IMR-90 (cell line): Measurements from ENCODE around the gene RPUSD4. TPM values are rescaled to one million over a fixed set of nuclear protein-coding genes. Genes with fewer than 3 reads are reported as not detected.

ENCODE experiments used
- ATAC-seq: fragments of 200-7000 bp; cut with Tn5 transposase; 2 replicates; pipeline ENCODE4 v1.9.1; 2020; ENCODE audit warnings: low read depth, mild to moderate bottlenecking, moderate library complexity
- BruUV-seq: library from RNA; stranded (reverse); fragments of 400-500 nt; replicated peaks from 2 replicates; lab custom pipeline; 2021; lab: Mats Ljungman, UMichigan
- CTCF ChIA-PET: fragments of 300-600 bp; formaldehyde crosslinking; extraction: SDS; loops from one replicate; lab custom pipeline; 2021; ENCODE audit warnings: antibody characterized with exemption; lab: Yijun Ruan, JAX
- POLR2A ChIA-PET: fragments of 300-600 bp; sonication (Branson Sonifier 250); formaldehyde crosslinking; loops from one replicate; lab custom pipeline; 2022; ENCODE audit warnings: antibody characterized with exemption; ENCODE audit not compliant: unreplicated experiment; lab: Charles Lee
- DNase-seq: peaks from one replicate; pipeline ENCODE4 v3.0.0; 2013
- H2AFZ ChIP-seq: replicated peaks from 2 replicates; pipeline ENCODE3; 2013; ENCODE audit warnings: low read length, mild to moderate bottlenecking; ENCODE audit not compliant: poor library complexity
- H2AK5ac ChIP-seq: 2 replicates; pipeline ENCODE4 v1.6.1; 2013; ENCODE audit warnings: low read depth, low read length, inconsistent platforms
- H2AK9ac ChIP-seq: replicated peaks from 2 replicates; pipeline ENCODE3; 2013; ENCODE audit warnings: mild to moderate bottlenecking, low read depth, low read length, moderate library complexity; ENCODE audit not compliant: poor library complexity
- H2BK120ac ChIP-seq: 2 replicates; pipeline ENCODE4 v1.6.1; 2013; ENCODE audit warnings: low read depth, low read length, inconsistent platforms
- H2BK15ac ChIP-seq: 3 replicates; pipeline ENCODE4 v1.6.1; 2013; ENCODE audit warnings: low read depth, low read length, inconsistent platforms
- H2BK20ac ChIP-seq: 2 replicates; pipeline ENCODE4 v1.6.1; 2013; ENCODE audit warnings: low read depth, mild to moderate bottlenecking, inconsistent platforms, low read length, moderate library complexity
- H2BK5ac ChIP-seq: 2 replicates; pipeline ENCODE4 v1.6.1; 2013; ENCODE audit warnings: mild to moderate bottlenecking, low read depth, low read length, inconsistent platforms; ENCODE audit not compliant: poor library complexity, severe bottlenecking
- H3K14ac ChIP-seq: replicated peaks from 2 replicates; pipeline ENCODE4 v1.6.1; 2013; ENCODE audit warnings: low read depth, low read length, inconsistent platforms
- H3K18ac ChIP-seq: 2 replicates; pipeline ENCODE4 v1.6.1; 2013; ENCODE audit warnings: low read depth, low read length, control low read depth
- H3K23ac ChIP-seq: 2 replicates; pipeline ENCODE4 v1.6.1; 2013; ENCODE audit warnings: low read depth, low read length, inconsistent platforms
- H3K27ac ChIP-seq: 2 replicates; pipeline ENCODE4 v1.5.1; 2013; ENCODE audit warnings: mild to moderate bottlenecking, control low read depth, low read length; ENCODE audit not compliant: insufficient read depth
- H3K27me3 ChIP-seq: 2 replicates; pipeline ENCODE4 v1.6.1; 2013; ENCODE audit warnings: low read length; ENCODE audit not compliant: control insufficient read depth, insufficient read depth
- H3K36me3 ChIP-seq: 2 replicates; pipeline ENCODE4 v1.6.1; 2013; ENCODE audit warnings: low read length, mixed read lengths; ENCODE audit not compliant: control insufficient read depth, insufficient read depth
- H3K4ac ChIP-seq: 2 replicates; pipeline ENCODE4 v1.6.1; 2013; ENCODE audit warnings: low read depth, low read length, inconsistent platforms
- H3K4me1 ChIP-seq: 2 replicates; pipeline ENCODE4 v1.6.1; 2013; ENCODE audit warnings: low read length, mixed read lengths; ENCODE audit not compliant: control insufficient read depth, insufficient read depth
- H3K4me2 ChIP-seq: 2 replicates; pipeline ENCODE4 v1.6.1; 2013; ENCODE audit warnings: low read depth, mild to moderate bottlenecking, control low read depth, low read length, moderate library complexity
- H3K4me3 ChIP-seq: 2 replicates; pipeline ENCODE4 v1.5.1; 2013; ENCODE audit warnings: low read depth, mild to moderate bottlenecking, control low read depth, low read length, moderate library complexity; ENCODE audit not compliant: insufficient read depth
- H3K56ac ChIP-seq: 2 replicates; pipeline ENCODE4 v1.6.1; 2013; ENCODE audit warnings: low read length, inconsistent platforms; ENCODE audit not compliant: insufficient read depth; ENCODE audit errors: extremely low read depth
- H3K79me1 ChIP-seq, 2 experiments: 2 replicates each; pipeline ENCODE4 v1.6.1; 2013; ENCODE audit warnings: low read length in 2 of 2, inconsistent platforms in 1 of 2, low read depth in 1 of 2
- H3K9ac ChIP-seq: 2 replicates; pipeline ENCODE4 v1.6.1; 2013; ENCODE audit warnings: low read depth, low read length, control low read depth
- H3K9me1 ChIP-seq: 2 replicates; pipeline ENCODE4 v1.6.1; 2013; ENCODE audit warnings: low read length, inconsistent platforms; ENCODE audit not compliant: insufficient read depth
- H3K9me3 ChIP-seq: 2 replicates; pipeline ENCODE4 v1.6.1; 2013; ENCODE audit warnings: low read length; ENCODE audit not compliant: control insufficient read depth, insufficient read depth
- H4K20me1 ChIP-seq: 2 replicates; pipeline ENCODE4 v1.6.1; 2013; ENCODE audit warnings: low read length, inconsistent platforms; ENCODE audit not compliant: insufficient read depth
- H4K5ac ChIP-seq: 2 replicates; pipeline ENCODE4 v1.6.1; 2013; ENCODE audit warnings: mild to moderate bottlenecking, low read depth, low read length, control low read depth
- H4K8ac ChIP-seq, 2 experiments: 2 replicates each; pipeline ENCODE4 v1.6.1; 2013; ENCODE audit warnings: low read depth in 2 of 2, low read length in 2 of 2, control low read depth in 1 of 2, inconsistent platforms in 1 of 2
- H4K91ac ChIP-seq: 2 replicates; pipeline ENCODE4 v1.6.1; 2013; ENCODE audit warnings: low read depth, low read length, inconsistent platforms; ENCODE audit not compliant: insufficient read depth
- BHLHE40 ChIP-seq: fragments of 150-350 bp; IDR thresholded peaks from 2 replicates; pipeline ENCODE4 v1.6.1; 2016; ENCODE audit warnings: mild to moderate bottlenecking, low read depth, low read length
- CEBPB ChIP-seq: IDR thresholded peaks from 2 replicates; pipeline ENCODE4 v1.6.1; 2012; ENCODE audit warnings: low read depth, low read length, improper control_type of control experiment
- CHD1 ChIP-seq: IDR thresholded peaks from 2 replicates; pipeline ENCODE4 v1.6.1; 2012; ENCODE audit warnings: low read depth, low read length, improper control_type of control experiment
- FOS ChIP-seq: fragments of 150-350 bp; IDR thresholded peaks from 2 replicates; pipeline ENCODE4 v1.6.1; 2016; ENCODE audit warnings: low read depth, low read length
- MAFK ChIP-seq: IDR thresholded peaks from 2 replicates; pipeline ENCODE4 v1.6.1; 2012; ENCODE audit warnings: low read depth, low read length, improper control_type of control experiment
- MAZ ChIP-seq: IDR thresholded peaks from 2 replicates; pipeline ENCODE4 v1.6.1; 2012; ENCODE audit warnings: low read depth, mild to moderate bottlenecking, low read length, improper control_type of control experiment, moderate library complexity, borderline replicate concordance
- MXI1 ChIP-seq: IDR thresholded peaks from 2 replicates; pipeline ENCODE4 v1.6.1; 2012; ENCODE audit warnings: low read depth, mild to moderate bottlenecking, low read length, moderate library complexity, borderline replicate concordance
- NFE2L2 ChIP-seq: fragments of 150-350 bp; IDR thresholded peaks from 2 replicates; pipeline ENCODE4 v1.6.1; 2016; ENCODE audit warnings: low read depth, mild to moderate bottlenecking, low read length
- POLR2A ChIP-seq: IDR thresholded peaks from 2 replicates; pipeline ENCODE4 v1.6.1; 2012; ENCODE audit warnings: mild to moderate bottlenecking, low read depth, low read length
- RAD21 ChIP-seq: IDR thresholded peaks from 2 replicates; pipeline ENCODE4 v1.6.1; 2012; ENCODE audit warnings: low read length, improper control_type of control experiment
- RCOR1 ChIP-seq: IDR thresholded peaks from 2 replicates; pipeline ENCODE4 v1.6.1; 2012; ENCODE audit warnings: mild to moderate bottlenecking, low read length, improper control_type of control experiment; ENCODE audit not compliant: insufficient replicate concordance
- RFX5 ChIP-seq: IDR thresholded peaks from 2 replicates; pipeline ENCODE4 v1.8.0; 2012; ENCODE audit warnings: low read depth, mild to moderate bottlenecking, low read length, moderate library complexity
- SMC3 ChIP-seq: fragments of 150-350 bp; IDR thresholded peaks from 2 replicates; pipeline ENCODE4 v1.6.1; 2016; ENCODE audit warnings: low read depth, mild to moderate bottlenecking, antibody characterized with exemption, low read length, moderate library complexity
- WGBS, 2 experiments: methylation state at CpG; one replicate each; pipeline versions ENCODE4 v1.1.5 to v1.1.7; 2013; ENCODE audit warnings: missing lambda C conversion rate in 2 of 2; ENCODE audit not compliant: insufficient read length in 1 of 2; ENCODE audit errors: extremely low coverage in 2 of 2; 5-methylcytosine and 5-hydroxymethylcytosine counted together
- dilution Hi-C: fragments of 300-500 bp; cut with HindIII; formaldehyde crosslinking; loops from one replicate; pipeline ENCODE4 v1.14.3; 2018; ENCODE audit warnings: low sequenced_read_pairs; ENCODE audit not compliant: unreplicated experiment
- in situ Hi-C: fragments of 300-500 bp; cut with MboI; formaldehyde crosslinking; loops from 3 replicates; pipeline ENCODE4 v1.14.3; 2019; ENCODE audit warnings: low sequenced_read_pairs, inconsistent platforms, mixed read lengths
- intact Hi-C: fragments of 100-400 bp; cut with micrococcal nuclease; formaldehyde crosslinking; loops from 2 replicates; pipeline ENCODE4 v1.10.0; 2022
- polyA plus RNA-seq, 3 experiments: library from polyadenylated mRNA; depleted of rRNA; stranded (reverse); fragments of >200 nt; gene quantifications; 2 replicates each; pipeline ENCODE4 v1.2.3, GENCODE V29; 2012; ENCODE audit warnings: low replicate concordance in 1 of 3
- total RNA-seq: library from RNA; depleted of rRNA; stranded (reverse); fragments of >200 nt; gene quantifications from 2 replicates; pipeline ENCODE4 v1.2.3, GENCODE V29; 2012
- TF ChIP-seq, protein P1 (sequence below): fragments of 150-350 bp; IDR thresholded peaks from 2 replicates; pipeline ENCODE4 v1.6.1; 2016; ENCODE audit warnings: low read depth, mild to moderate bottlenecking, low read length, moderate library complexity, borderline replicate concordance
- TF ChIP-seq, protein P2 (sequence below): conservative IDR thresholded peaks from 2 replicates; pipeline ENCODE4 v1.5.1; 2012; ENCODE audit warnings: mild to moderate bottlenecking, low read depth, low read length, improper control_type of control experiment
- TF ChIP-seq, protein P3 (sequence below): fragments of 150-350 bp; IDR thresholded peaks from 2 replicates; pipeline ENCODE4 v1.6.1; 2017; ENCODE audit warnings: mild to moderate bottlenecking, antibody characterized with exemption, low read length, low read depth

The RPUSD4 gene
- total and polyA plus RNA-seq, 2 of the 4 experiments (the other 2 are of a cell fraction), result 22.1 to 30.6 TPM

DNA sequence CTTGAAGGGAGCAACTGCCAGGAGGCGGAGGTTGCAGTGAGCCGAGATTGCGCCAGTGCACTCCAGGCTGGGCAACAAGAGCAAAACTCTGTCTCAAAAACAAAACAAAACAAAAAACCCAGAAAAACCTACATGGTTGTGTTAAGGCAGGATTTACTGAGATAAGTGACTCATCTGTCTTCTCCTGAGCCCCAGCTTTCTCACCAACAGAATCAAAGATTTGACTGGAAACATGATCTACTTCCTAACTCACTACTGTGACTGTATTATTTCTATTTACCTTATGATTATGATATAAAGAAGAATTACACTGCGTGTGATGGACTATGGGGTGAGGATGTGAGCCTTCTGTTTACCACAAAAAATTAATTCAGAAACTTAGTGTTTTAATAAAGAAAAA is 21.9 kb upstream of the RPUSD4 start:
- dilution Hi-C loops, result no loop called here
- H3K9ac ChIP-seq, result no peak overlapping the region

More for the DNA sequence above, 21.9 kb upstream of the RPUSD4 start:
- BruUV-seq, result no TSS peak
- H4K8ac ChIP-seq, result no peak overlapping the region
- H3K14ac ChIP-seq, result no peak overlapping the region
- H2BK20ac ChIP-seq, result no peak overlapping the region
- no peak overlapping the region for H3K4ac ChIP-seq
- H2BK5ac ChIP-seq, result no peak overlapping the region
- H3K18ac ChIP-seq, result no peak overlapping the region
- H3K4me1 ChIP-seq, result peaks cover 1% of the 10 kb centered on the region; the same call in 1 of the 2 replicates
- no peaks in the 10 kb centered on the region; the same call in 1 of the 2 replicates for H3K9me1 ChIP-seq
- H4K5ac ChIP-seq, result no peak overlapping the region
- peaks cover 13 to 29% of the 10 kb centered on the region in 2 experiments for H3K79me1 ChIP-seq
- no peak overlapping the region for H4K91ac ChIP-seq
- H2AK5ac ChIP-seq, result no peak overlapping the region
- H3K9me3 ChIP-seq, result no peaks in the 10 kb centered on the region
- H3K4me2 ChIP-seq, result no peak overlapping the region
- ChIA-PET POLR2A (interaction anchor here (0.6 kb wide), 1 partner anchor 1440 kb away, joined by 3 read pairs; no protein-coding TSS in a partner anchor), CTCF (no interaction called here)
- no peak overlapping the region for H3K27ac ChIP-seq
- H3K56ac ChIP-seq, result no peak overlapping the region
- intact Hi-C loops, result no loop called here
- in situ Hi-C loops, result no loop called here
- no peak overlapping the region for H2BK120ac ChIP-seq
- peak; percentile 78 for DNase-seq
- H2AK9ac ChIP-seq, result no peak overlapping the region
- peak; percentile 83 for ATAC-seq
- TF ChIP-seq FOS (no peak), MAZ (no peak), POLR2A (no peak), RCOR1 (no peak), CEBPB (no peak), RFX5 (no peak), BHLHE40 (no peak), CHD1 (no peak), RAD21 (no peak), MAFK (no peak), SMC3 (no peak), NFE2L2 (no peak), MXI1 (no peak)
- TF ChIP-seq, protein P1, sequence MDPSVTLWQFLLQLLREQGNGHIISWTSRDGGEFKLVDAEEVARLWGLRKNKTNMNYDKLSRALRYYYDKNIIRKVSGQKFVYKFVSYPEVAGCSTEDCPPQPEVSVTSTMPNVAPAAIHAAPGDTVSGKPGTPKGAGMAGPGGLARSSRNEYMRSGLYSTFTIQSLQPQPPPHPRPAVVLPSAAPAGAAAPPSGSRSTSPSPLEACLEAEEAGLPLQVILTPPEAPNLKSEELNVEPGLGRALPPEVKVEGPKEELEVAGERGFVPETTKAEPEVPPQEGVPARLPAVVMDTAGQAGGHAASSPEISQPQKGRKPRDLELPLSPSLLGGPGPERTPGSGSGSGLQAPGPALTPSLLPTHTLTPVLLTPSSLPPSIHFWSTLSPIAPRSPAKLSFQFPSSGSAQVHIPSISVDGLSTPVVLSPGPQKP, result no peak
- TF ChIP-seq, protein P2, sequence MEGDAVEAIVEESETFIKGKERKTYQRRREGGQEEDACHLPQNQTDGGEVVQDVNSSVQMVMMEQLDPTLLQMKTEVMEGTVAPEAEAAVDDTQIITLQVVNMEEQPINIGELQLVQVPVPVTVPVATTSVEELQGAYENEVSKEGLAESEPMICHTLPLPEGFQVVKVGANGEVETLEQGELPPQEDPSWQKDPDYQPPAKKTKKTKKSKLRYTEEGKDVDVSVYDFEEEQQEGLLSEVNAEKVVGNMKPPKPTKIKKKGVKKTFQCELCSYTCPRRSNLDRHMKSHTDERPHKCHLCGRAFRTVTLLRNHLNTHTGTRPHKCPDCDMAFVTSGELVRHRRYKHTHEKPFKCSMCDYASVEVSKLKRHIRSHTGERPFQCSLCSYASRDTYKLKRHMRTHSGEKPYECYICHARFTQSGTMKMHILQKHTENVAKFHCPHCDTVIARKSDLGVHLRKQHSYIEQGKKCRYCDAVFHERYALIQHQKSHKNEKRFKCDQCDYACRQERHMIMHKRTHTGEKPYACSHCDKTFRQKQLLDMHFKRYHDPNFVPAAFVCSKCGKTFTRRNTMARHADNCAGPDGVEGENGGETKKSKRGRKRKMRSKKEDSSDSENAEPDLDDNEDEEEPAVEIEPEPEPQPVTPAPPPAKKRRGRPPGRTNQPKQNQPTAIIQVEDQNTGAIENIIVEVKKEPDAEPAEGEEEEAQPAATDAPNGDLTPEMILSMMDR, result no peak
- TF ChIP-seq, protein P3, sequence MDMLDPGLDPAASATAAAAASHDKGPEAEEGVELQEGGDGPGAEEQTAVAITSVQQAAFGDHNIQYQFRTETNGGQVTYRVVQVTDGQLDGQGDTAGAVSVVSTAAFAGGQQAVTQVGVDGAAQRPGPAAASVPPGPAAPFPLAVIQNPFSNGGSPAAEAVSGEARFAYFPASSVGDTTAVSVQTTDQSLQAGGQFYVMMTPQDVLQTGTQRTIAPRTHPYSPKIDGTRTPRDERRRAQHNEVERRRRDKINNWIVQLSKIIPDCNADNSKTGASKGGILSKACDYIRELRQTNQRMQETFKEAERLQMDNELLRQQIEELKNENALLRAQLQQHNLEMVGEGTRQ, result no peak
- no CpG with 5 or more reads among the region's 4 CpGs for WGBS, 2 experiments
- H3K4me3 ChIP-seq, result no peak overlapping the region
- H3K23ac ChIP-seq, result no peak overlapping the region
- H4K20me1 ChIP-seq, result peaks cover 13% of the 10 kb centered on the region; the same call in 1 of the 2 replicates
- no peak overlapping the region for H2BK15ac ChIP-seq
- H2AFZ ChIP-seq, result no peak overlapping the region
- H3K27me3 ChIP-seq, result no peaks in the 10 kb centered on the region
- H3K36me3 ChIP-seq, result peaks cover 4% of the 10 kb centered on the region; the same call in 1 of the 2 replicates
